ENCODE results near the gene STON1.
"Not testable (repeated sequence)": the region's sequence is repeated elsewhere in the genome, so short reads cannot be mapped to it uniquely, and the experiment has no call there.

Gene STON1

GRCh38 chr2:48530033-48530811 is at the start of gene STON1:
STON1 (plus strand) TSS chr2:48530154; CDS start chr2:48580634, 50,480 bp downstream.
- DNase-seq (ENCODE audit: low spot score), result no peak

- DNase-seq (ENCODE audit: low spot score), result no peak
Measured at GRCh38 chr2:48480526-48480925, 49.4 kb upstream of the STON1 start.

GRCh38 chr2:48482313-48482712 is 47.6 kb upstream of the STON1 start:
- no peak for DNase-seq (ENCODE audit: low spot score)

GRCh38 chr2:48482769-48483168 is 47.2 kb upstream of the STON1 start:
- DNase-seq (ENCODE audit: low spot score), result no peak

- DNase-seq (ENCODE audit: low spot score), result no peak
Measured at GRCh38 chr2:48483506-48483905, 46.4 kb upstream of the STON1 start.

GRCh38 chr2:48483916-48484315 is 46.0 kb upstream of the STON1 start:
- DNase-seq (ENCODE audit: low spot score), result no peak

GRCh38 chr2:48488545-48488944 is 41.4 kb upstream of the STON1 start:
- DNase-seq (ENCODE audit: low spot score), result no peak

GRCh38 chr2:48496849-48497248 is 33.1 kb upstream of the STON1 start:
- no peak for DNase-seq (ENCODE audit: low spot score)

- no peak for DNase-seq (ENCODE audit: low spot score)
Measured at GRCh38 chr2:48504647-48505327, 25.2 kb upstream of the STON1 start.

GRCh38 chr2:48507111-48507510 is 22.8 kb upstream of the STON1 start:
- no peak for DNase-seq (ENCODE audit: low spot score)

- DNase-seq (ENCODE audit: low spot score), result peak; percentile 53
Measured at GRCh38 chr2:48508461-48509124, 21.4 kb upstream of the STON1 start.

GRCh38 chr2:48510329-48510728 is 19.6 kb upstream of the STON1 start:
- DNase-seq (ENCODE audit: low spot score), result no peak

GRCh38 chr2:48511849-48512470 is 18.0 kb upstream of the STON1 start:
- DNase-seq (ENCODE audit: low spot score), result no peak

- DNase-seq (ENCODE audit: low spot score), result no peak
Measured at GRCh38 chr2:48512571-48512970, 17.4 kb upstream of the STON1 start.

- DNase-seq (ENCODE audit: low spot score), result no peak
Measured at GRCh38 chr2:48514348-48515003, 15.5 kb upstream of the STON1 start.

GRCh38 chr2:48515513-48515985 is 14.4 kb upstream of the STON1 start:
- no peak for DNase-seq (ENCODE audit: low spot score)

- DNase-seq (ENCODE audit: low spot score), result no peak
Measured at GRCh38 chr2:48519593-48519992, 10.4 kb upstream of the STON1 start.

GRCh38 chr2:48524756-48525155 is 5.2 kb upstream of the STON1 start:
- DNase-seq (ENCODE audit: low spot score), result not testable (repeated sequence)

GRCh38 chr2:48525269-48525943 is 4.5 kb upstream of the STON1 start:
- DNase-seq (ENCODE audit: low spot score), result no peak

- no peak for DNase-seq (ENCODE audit: low spot score)
Measured at GRCh38 chr2:48527226-48527885, 2.6 kb upstream of the STON1 start.

GRCh38 chr2:48528431-48528830 is 1.5 kb upstream of the STON1 start:
- no peak for DNase-seq (ENCODE audit: low spot score)

Data from kidney capillary endothelial cell (primary cell).